B cell (primary cell): ENCODE results near the gene TESPA1. TPM values are rescaled to one million over a fixed set of nuclear protein-coding genes. Genes with fewer than 3 reads are reported as not detected.

Experiments
- ATAC-seq: fragments of 200-7000 bp; cut with Tn5 transposase; one replicate; pipeline ENCODE4 v1.10.0; 2021; ENCODE audit warnings: low read depth, mild to moderate bottlenecking, moderate number of reproducible peaks, moderate library complexity
- CTCF ChIA-PET: fragments of 350-600 bp; sonication (Branson Sonifier 250); formaldehyde crosslinking; loops from one replicate; lab custom pipeline; 2021; ENCODE audit warnings: antibody characterized with exemption, inconsistent platforms; lab: Charles Lee
- POLR2A ChIA-PET: fragments of 350-600 bp; sonication (Branson Sonifier 250); formaldehyde crosslinking; loops from one replicate; lab custom pipeline; 2021; ENCODE audit warnings: antibody characterized with exemption; lab: Charles Lee
- DNase-seq: peaks from one replicate; pipeline ENCODE4 v3.0.0; 2013
- H2AFZ ChIP-seq: 2 replicates; pipeline ENCODE4 v1.6.1; 2012; ENCODE audit warnings: mild to moderate bottlenecking, low read depth, low read length; ENCODE audit not compliant: insufficient read depth, poor library complexity, severe bottlenecking
- H3K27ac ChIP-seq, 2 donors: 1 replicate in 1 of 2; 2 replicates in 1 of 2; pipeline ENCODE4 v1.5.1; 2012 to 2013; ENCODE audit warnings: low read length in 2 of 2, mild to moderate bottlenecking in 2 of 2, moderate library complexity in 1 of 2
- H3K27me3 ChIP-seq, 4 experiments: fragments of 200-600 bp in 1 of 4; sonication (generic) in 1 of 4; replicated peaks in 1 of 4; 1 replicate in 2 of 4; 2 replicates in 2 of 4; pipeline versions ENCODE4 v1.6.1 to v1.7.0; 2013 to 2016; ENCODE audit warnings: low read length in 3 of 4, mild to moderate bottlenecking in 2 of 4, mixed read lengths in 1 of 4, moderate library complexity in 1 of 4; ENCODE audit not compliant: insufficient read depth in 4 of 4, control insufficient read depth in 3 of 4; ENCODE audit errors: control extremely low read depth in 1 of 4
- H3K36me3 ChIP-seq, 2 experiments: replicated peaks in 1 of 2; 1 replicate in 1 of 2; 2 replicates in 1 of 2; pipeline versions ENCODE4 v1.6.1 to v1.7.1; 2013; ENCODE audit warnings: low read length in 1 of 2; ENCODE audit not compliant: insufficient read depth in 2 of 2, control insufficient read depth in 1 of 2; ENCODE audit errors: control extremely low read depth in 1 of 2, extremely low read depth in 1 of 2
- H3K4me1 ChIP-seq, 2 donors: fragments of 200-600 bp in 1 of 2; sonication (generic) in 1 of 2; 1 replicate in 1 of 2; 2 replicates in 1 of 2; pipeline versions ENCODE4 v1.5.1 to v1.6.1; 2013 to 2017; ENCODE audit warnings: low read length in 2 of 2; ENCODE audit not compliant: control insufficient read depth in 2 of 2, insufficient read depth in 2 of 2
- H3K4me2 ChIP-seq: replicated peaks from 2 replicates; pipeline ENCODE3; 2012; ENCODE audit warnings: mild to moderate bottlenecking, low read depth, low read length; ENCODE audit not compliant: poor library complexity, severe bottlenecking
- H3K4me3 ChIP-seq, 5 experiments: fragments of 200-600 bp in 1 of 5; sonication (generic) in 1 of 5; 1 replicate in 3 of 5; 2 replicates in 2 of 5; pipeline versions ENCODE4 v1.5.1 to v1.7.0; 2011 to 2016; ENCODE audit warnings: low read length in 4 of 5, mild to moderate bottlenecking in 4 of 5, low read depth in 2 of 5, control low read depth in 1 of 5, moderate library complexity in 1 of 5; ENCODE audit not compliant: insufficient read depth in 1 of 5; ENCODE audit errors: control extremely low read depth in 1 of 5, extremely low read depth in 1 of 5
- H3K79me2 ChIP-seq: fragments of 200-600 bp; sonication (generic); one replicate; pipeline ENCODE4 v1.6.0; 2016; ENCODE audit warnings: low read length; ENCODE audit not compliant: control insufficient read depth, insufficient read depth
- H3K9ac ChIP-seq: fragments of 200-600 bp; sonication (generic); 2 replicates; pipeline ENCODE4 v1.6.1; 2017; ENCODE audit warnings: mild to moderate bottlenecking, low read length, moderate library complexity
- H3K9me3 ChIP-seq, 3 donors: one replicate each; pipeline versions ENCODE4 v1.6.1 to v1.7.1; 2013; ENCODE audit warnings: low read length in 2 of 3; ENCODE audit not compliant: control insufficient read depth in 2 of 3, insufficient read depth in 1 of 3; ENCODE audit errors: control extremely low read depth in 1 of 3
- H4K20me1 ChIP-seq: 2 replicates; pipeline ENCODE4 v1.6.0; 2012; ENCODE audit warnings: mild to moderate bottlenecking, low read length; ENCODE audit not compliant: insufficient read depth, control insufficient read depth, poor library complexity, severe bottlenecking
- H3K27ac Mint-ChIP-seq: one replicate; pipeline ENCODE4 v1.8.0; 2021; ENCODE audit warnings: mixed read lengths
- H3K27me3 Mint-ChIP-seq: one replicate; pipeline ENCODE4 v1.8.0; 2021; ENCODE audit warnings: mixed read lengths
- H3K4me1 Mint-ChIP-seq: one replicate; pipeline ENCODE4 v1.8.0; 2021; ENCODE audit warnings: mixed read lengths
- H3K4me3 Mint-ChIP-seq: one replicate; pipeline ENCODE4 v1.8.0; 2021; ENCODE audit warnings: mixed read lengths
- H3K9me3 Mint-ChIP-seq: one replicate; pipeline ENCODE4 v1.8.0; 2022; ENCODE audit warnings: mixed read lengths; ENCODE audit not compliant: insufficient read depth
- EZH2 ChIP-seq: IDR thresholded peaks from 2 replicates; pipeline ENCODE4 v1.6.1; 2012; ENCODE audit warnings: borderline replicate concordance, low read depth, mild to moderate bottlenecking, moderate library complexity, low read length; ENCODE audit not compliant: insufficient read depth, poor library complexity, severe bottlenecking
- WGBS: methylation state at CpG from one replicate; pipeline ENCODE4 v1.1.5; 2013; ENCODE audit warnings: missing lambda C conversion rate; ENCODE audit not compliant: insufficient coverage; 5-methylcytosine and 5-hydroxymethylcytosine counted together
- intact Hi-C: fragments of 100-400 bp; cut with micrococcal nuclease; formaldehyde crosslinking; loops from one replicate; pipeline ENCODE4 v1.10.0; 2022
- polyA plus RNA-seq: library from polyadenylated mRNA; depleted of rRNA; stranded (reverse); fragments of >200 nt; gene quantifications from 2 replicates; pipeline ENCODE4 v1.2.3, GENCODE V29; 2012
- total RNA-seq, 2 donors: library from RNA; stranded (reverse); fragments of 120-200 nt in 1 of 2; gene quantifications; 1 replicate in 1 of 2; 2 replicates in 1 of 2; pipeline versions ENCODE4 v1.2.3 to v1.2.4, GENCODE V29; 2013 to 2022
- TF ChIP-seq, protein P1 (sequence below): fragments of 200-600 bp; IDR thresholded peaks from one replicate; pipeline ENCODE4 v1.8.0; 2022; ENCODE audit warnings: antibody characterized with exemption, mild to moderate bottlenecking

TESPA1 gene
- total and polyA plus RNA-seq, 2 donors (not counting 1 experiment from before 2014, with no cell fraction given) = 9.5 to 19.0 TPM

- no peak overlapping the region for H2AFZ ChIP-seq
- H3K9me3 ChIP-seq = no peaks in the 10 kb centered on the region
- H3K27ac ChIP-seq = peak overlapping the region in 1 of 2 donors; percentile 7
- CTCF ChIA-PET = interaction anchor here (1.8 to 2.9 kb wide), 3 partner anchors 10 to 104 kb away, joined by 8 to 9 read pairs (median 8); no protein-coding TSS in a partner anchor
- H3K9ac ChIP-seq = no peak overlapping the region
- H3K4me1 Mint-ChIP-seq = peaks cover 2% of the 10 kb centered on the region
- ATAC-seq = no peak
- H3K4me3 Mint-ChIP-seq = no peak overlapping the region
- H3K4me3 ChIP-seq = no peak overlapping the region
- TF ChIP-seq EZH2 = no peak
- TF ChIP-seq, protein P1, sequence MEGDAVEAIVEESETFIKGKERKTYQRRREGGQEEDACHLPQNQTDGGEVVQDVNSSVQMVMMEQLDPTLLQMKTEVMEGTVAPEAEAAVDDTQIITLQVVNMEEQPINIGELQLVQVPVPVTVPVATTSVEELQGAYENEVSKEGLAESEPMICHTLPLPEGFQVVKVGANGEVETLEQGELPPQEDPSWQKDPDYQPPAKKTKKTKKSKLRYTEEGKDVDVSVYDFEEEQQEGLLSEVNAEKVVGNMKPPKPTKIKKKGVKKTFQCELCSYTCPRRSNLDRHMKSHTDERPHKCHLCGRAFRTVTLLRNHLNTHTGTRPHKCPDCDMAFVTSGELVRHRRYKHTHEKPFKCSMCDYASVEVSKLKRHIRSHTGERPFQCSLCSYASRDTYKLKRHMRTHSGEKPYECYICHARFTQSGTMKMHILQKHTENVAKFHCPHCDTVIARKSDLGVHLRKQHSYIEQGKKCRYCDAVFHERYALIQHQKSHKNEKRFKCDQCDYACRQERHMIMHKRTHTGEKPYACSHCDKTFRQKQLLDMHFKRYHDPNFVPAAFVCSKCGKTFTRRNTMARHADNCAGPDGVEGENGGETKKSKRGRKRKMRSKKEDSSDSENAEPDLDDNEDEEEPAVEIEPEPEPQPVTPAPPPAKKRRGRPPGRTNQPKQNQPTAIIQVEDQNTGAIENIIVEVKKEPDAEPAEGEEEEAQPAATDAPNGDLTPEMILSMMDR = no peak
- H3K4me1 ChIP-seq = peaks cover 0 to 3% of the 10 kb centered on the region in 2 donors
- H3K36me3 ChIP-seq = peaks cover 0 to 45% of the 10 kb centered on the region in 2 experiments
- WGBS = 42% methylated on average over 2 of the region's 4 CpGs
- POLR2A ChIA-PET = no interaction called here
- H3K27me3 Mint-ChIP-seq = no peaks in the 10 kb centered on the region
- H3K27me3 ChIP-seq = no peaks in the 10 kb centered on the region
- intact Hi-C loops = no loop called here
- no peak overlapping the region for H3K4me2 ChIP-seq
- DNase-seq = no peak
- no peak overlapping the region for H3K27ac Mint-ChIP-seq
- no peaks in the 10 kb centered on the region for H3K79me2 ChIP-seq
- no peaks in the 10 kb centered on the region for H4K20me1 ChIP-seq
- H3K9me3 Mint-ChIP-seq = no peaks in the 10 kb centered on the region
Observed at GRCh38 chr12:54968181-54968730, 16.3 kb downstream of the TESPA1 start.

- Histone ChIP-seq H3K27me3 (no peaks in the 10 kb centered on the region), H4K20me1 (no peaks in the 10 kb centered on the region), H3K36me3 (peaks cover 0 to 46% of the 10 kb centered on the region in 2 experiments), H3K4me2 (no peak overlapping the region), H3K79me2 (no peaks in the 10 kb centered on the region), H3K9ac (no peak overlapping the region), H2AFZ (no peak overlapping the region), H3K9me3 (no peaks in the 10 kb centered on the region), H3K4me3 (no peak overlapping the region), H3K4me1 (peaks cover 0 to 3% of the 10 kb centered on the region in 2 donors), H3K27ac (no peak overlapping the region)
- Mint-ChIP-seq H3K27me3 (no peaks in the 10 kb centered on the region), H3K27ac (no peak overlapping the region), H3K4me1 (peaks cover 2% of the 10 kb centered on the region), H3K4me3 (no peak overlapping the region), H3K9me3 (no peaks in the 10 kb centered on the region)
- POLR2A ChIA-PET = no interaction called here
- 30% methylated on average over 2 of the region's 2 CpGs for WGBS
- intact Hi-C loops = no loop called here
- DNase-seq (no peak), ATAC-seq (no peak)
- TF ChIP-seq EZH2 = no peak
- CTCF ChIA-PET = no interaction called here
Observed at GRCh38 chr12:54967461-54967860, 17.1 kb downstream of the TESPA1 start.
